GM18858 (cell line): ENCODE data around the gene PRKN.
"Not testable (repeated sequence)": the region's sequence is repeated elsewhere in the genome, so short reads cannot be mapped to it uniquely, and the experiment has no call there.

Experiments used
- ATAC-seq: cut with Tn5 transposase; IDR thresholded peaks from one replicate; pipeline ENCODE4 v1.9.1; 2021; ENCODE audit not compliant: unreplicated experiment

The PRKN gene

GRCh38 chr6:162679681-162680080 lies 47.9 kb downstream of the PRKN start:
- ATAC-seq: no peak

- ATAC-seq: not testable (repeated sequence)
These were observed 48.7 kb downstream of the PRKN start for GRCh38 chr6:162678896-162679295.

- no peak for ATAC-seq
These were observed 52.1 kb downstream of the PRKN start for GRCh38 chr6:162675503-162675902.

GRCh38 chr6:162674452-162674851 lies 53.1 kb downstream of the PRKN start:
- ATAC-seq: no peak

GRCh38 chr6:162671580-162672165 lies 55.9 kb downstream of the PRKN start:
- ATAC-seq: no peak

- no peak for ATAC-seq
These were observed 57.2 kb downstream of the PRKN start for GRCh38 chr6:162670345-162670744.

- ATAC-seq: no peak
These were observed 61.3 kb downstream of the PRKN start for GRCh38 chr6:162666246-162666645.

GRCh38 chr6:162653808-162654207 lies 73.8 kb downstream of the PRKN start:
- no peak for ATAC-seq

GRCh38 chr6:162651505-162651904 lies 76.1 kb downstream of the PRKN start:
- no peak for ATAC-seq

- no peak for ATAC-seq
These were observed 78.3 kb downstream of the PRKN start for GRCh38 chr6:162649271-162649670.

- no peak for ATAC-seq
These were observed 83.4 kb downstream of the PRKN start for GRCh38 chr6:162644153-162644552.

GRCh38 chr6:162640756-162641155 lies 86.8 kb downstream of the PRKN start:
- no peak for ATAC-seq

GRCh38 chr6:162639951-162640350 lies 87.6 kb downstream of the PRKN start:
- no peak for ATAC-seq

- ATAC-seq: no peak
These were observed 88.5 kb downstream of the PRKN start for GRCh38 chr6:162638931-162639574.

GRCh38 chr6:162637317-162637716 lies 90.2 kb downstream of the PRKN start:
- ATAC-seq: no peak

- no peak for ATAC-seq
These were observed 91.4 kb downstream of the PRKN start for GRCh38 chr6:162636167-162636566.

GRCh38 chr6:162631546-162631945 lies 96.0 kb downstream of the PRKN start:
- no peak for ATAC-seq

- no peak for ATAC-seq
These were observed 97.5 kb downstream of the PRKN start for GRCh38 chr6:162630069-162630468.

GRCh38 chr6:162627825-162628224 lies 99.7 kb downstream of the PRKN start:
- ATAC-seq: no peak

- ATAC-seq: no peak
These were observed 100.2 kb downstream of the PRKN start for GRCh38 chr6:162627362-162627761.

- ATAC-seq: no peak
These were observed 100.7 kb downstream of the PRKN start for GRCh38 chr6:162626869-162627268.

GRCh38 chr6:162625846-162626540 lies 101.6 kb downstream of the PRKN start:
- no peak for ATAC-seq
